Stimulated activated CD8-positive, alpha-beta memory T cell treated with anti-CD3 and anti-CD28 coated beads, Interleukin-15, amount 100 ng/mL, for 4 hours (primary cell): ENCODE results near the gene ANKK1.

Experiments used
- DNase-seq, 2 donors: peaks; one replicate each; pipeline ENCODE4 v3.0.0-alpha.2; 2020; ENCODE audit warnings: low read depth in 2 of 2

ANKK1 gene

GRCh38 chr11:113410414-113411135 is 23.0 kb downstream of the ANKK1 start:
- no peak for DNase-seq

DNA sequence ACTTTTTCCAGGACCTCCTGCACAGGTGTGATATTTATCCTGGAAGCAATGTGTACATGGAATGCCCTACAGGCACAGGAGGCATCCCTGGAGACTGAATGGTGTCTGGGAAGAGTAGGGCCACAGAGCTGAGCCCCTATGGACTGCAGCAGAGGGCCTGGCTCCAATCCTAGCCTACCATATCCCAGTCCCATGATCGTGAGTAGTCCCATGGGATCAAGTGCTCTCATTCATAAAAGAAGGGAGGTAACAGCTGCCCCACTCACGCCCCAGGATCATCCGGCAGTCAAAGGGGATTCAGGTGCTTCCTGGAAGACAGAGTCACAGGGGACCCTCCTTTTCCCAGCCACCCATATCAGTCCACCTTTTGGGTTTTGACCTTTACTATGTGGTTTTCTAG is 24.0 kb downstream of the ANKK1 start:
- DNase-seq = no peak

DNA sequence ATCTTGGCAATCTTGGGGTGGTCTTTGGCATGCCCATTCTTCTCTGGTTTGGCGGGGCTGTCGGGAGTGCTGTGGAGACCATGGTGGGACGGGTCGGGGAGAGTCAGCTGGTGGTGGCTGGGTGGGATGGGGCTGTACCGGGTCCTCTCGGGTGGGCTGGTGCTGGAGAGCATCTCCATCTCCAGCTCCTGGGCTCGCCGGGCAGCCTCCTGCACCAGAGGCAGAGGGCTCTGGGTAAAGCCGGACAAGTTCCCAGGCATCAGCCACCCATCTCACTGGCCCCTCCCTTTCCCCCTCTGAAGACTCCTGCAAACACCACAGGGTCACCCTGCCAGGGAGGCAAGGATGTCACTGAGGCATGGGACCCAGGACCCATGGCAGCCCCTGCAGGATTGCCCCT is 25.1 kb downstream of the ANKK1 start:
- DNase-seq = no peak

DNA sequence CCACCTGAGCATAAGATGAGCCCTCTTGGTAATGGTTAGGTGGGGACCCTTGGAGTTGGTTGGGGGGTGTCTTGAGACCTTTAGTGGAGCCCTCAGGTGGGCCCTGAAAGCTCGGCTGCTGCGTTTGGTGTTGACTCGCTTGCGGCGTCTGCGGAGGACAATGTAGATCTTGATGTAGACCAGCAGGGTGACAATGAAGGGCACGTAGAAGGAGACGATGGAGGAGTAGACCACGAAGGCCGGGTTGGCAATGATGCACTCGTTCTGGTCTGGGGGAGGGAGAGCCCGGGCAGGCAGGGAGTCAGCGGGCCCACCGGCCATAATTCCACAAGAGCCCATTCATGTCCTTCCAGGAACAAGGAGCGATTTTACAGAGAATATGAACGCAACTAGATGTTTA is 27.8 kb downstream of the ANKK1 start:
- DNase-seq = no peak

DNA sequence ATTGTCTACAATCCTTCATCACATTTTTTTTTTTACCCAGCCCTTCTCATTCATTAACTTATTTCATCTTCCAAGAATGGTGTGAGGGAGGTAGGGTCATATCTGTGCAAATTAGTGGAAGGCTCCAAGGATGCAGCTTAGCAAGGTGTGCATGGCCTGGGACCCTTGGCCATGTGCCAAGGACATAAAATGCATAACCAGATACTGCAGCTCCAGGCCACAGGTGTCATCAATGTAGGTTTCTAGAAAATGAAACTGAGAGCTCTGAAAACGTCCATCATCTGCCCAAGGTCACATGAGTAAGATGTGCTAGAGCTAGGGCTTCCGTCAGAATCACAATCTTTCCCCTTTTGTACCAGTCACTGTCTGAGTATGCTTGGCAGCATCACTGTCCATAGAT is 29.8 kb downstream of the ANKK1 start:
- no peak for DNase-seq

DNA sequence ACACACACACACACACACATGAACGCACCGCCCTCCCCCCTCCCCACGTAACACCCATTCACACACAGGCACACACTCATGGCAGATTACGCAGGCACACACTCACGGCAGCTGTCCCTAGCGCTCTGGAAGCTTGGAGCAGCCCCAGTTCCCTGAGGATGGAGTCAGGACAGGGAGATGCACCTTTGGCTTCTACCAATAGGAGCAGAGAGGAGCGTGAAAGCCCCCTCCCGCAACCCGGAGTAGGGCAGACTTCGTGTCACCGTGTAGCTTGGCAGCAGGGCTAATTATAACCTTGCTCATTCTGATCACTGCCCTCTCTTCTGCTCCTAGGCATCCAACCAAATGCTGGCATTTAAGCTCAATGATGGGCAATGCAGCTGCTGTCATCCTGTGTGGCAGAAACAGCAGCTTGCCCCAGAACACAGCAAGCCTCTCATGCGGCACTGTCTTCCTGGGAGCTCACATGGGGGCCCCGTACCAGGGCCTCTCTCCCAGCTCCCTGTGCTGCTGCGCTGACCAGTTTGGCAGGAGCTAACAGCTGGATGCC is 31.9 kb downstream of the ANKK1 start:
- DNase-seq = no peak

GRCh38 chr11:113420808-113421207 is 33.2 kb downstream of the ANKK1 start:
- no peak for DNase-seq

DNA sequence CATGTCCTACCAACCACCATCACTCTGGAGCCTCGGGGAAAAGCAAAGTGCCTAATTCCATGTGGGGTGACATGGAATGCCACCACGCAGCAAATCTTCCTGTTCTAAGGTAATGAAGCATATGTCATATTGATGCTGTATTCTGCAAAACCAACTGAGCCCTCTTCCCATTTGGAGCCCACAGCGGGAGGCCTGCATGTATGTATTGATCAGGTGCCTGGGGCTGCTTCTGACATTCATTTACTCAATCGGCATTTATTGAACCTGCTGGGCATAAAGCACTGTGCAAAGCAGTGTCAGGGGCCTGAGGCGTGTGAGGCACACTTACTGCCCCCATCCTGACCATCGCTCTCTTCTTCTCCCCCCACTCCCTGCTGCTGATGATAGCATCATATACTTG is 39.1 kb downstream of the ANKK1 start:
- no peak for DNase-seq

DNA sequence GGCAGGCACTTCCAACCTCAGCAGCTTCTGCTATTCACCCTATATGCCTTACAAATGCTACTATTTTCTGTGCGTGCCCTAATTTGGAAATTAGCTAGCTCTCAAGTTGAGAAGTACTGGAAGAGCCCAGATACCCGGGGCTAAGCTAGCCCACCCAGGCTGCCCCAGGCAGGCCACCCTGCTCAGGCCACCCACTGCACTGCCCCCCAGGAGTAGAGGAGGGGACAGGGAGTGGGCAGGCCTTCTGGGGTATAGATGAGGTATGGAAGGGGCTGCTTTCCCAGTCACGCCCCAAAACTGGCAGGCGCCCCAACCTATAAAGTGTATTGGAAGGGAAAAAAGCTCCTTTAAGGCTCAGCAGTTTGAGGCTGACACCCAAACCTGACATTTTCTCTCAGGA is 44.2 kb downstream of the ANKK1 start:
- no peak for DNase-seq

DNA sequence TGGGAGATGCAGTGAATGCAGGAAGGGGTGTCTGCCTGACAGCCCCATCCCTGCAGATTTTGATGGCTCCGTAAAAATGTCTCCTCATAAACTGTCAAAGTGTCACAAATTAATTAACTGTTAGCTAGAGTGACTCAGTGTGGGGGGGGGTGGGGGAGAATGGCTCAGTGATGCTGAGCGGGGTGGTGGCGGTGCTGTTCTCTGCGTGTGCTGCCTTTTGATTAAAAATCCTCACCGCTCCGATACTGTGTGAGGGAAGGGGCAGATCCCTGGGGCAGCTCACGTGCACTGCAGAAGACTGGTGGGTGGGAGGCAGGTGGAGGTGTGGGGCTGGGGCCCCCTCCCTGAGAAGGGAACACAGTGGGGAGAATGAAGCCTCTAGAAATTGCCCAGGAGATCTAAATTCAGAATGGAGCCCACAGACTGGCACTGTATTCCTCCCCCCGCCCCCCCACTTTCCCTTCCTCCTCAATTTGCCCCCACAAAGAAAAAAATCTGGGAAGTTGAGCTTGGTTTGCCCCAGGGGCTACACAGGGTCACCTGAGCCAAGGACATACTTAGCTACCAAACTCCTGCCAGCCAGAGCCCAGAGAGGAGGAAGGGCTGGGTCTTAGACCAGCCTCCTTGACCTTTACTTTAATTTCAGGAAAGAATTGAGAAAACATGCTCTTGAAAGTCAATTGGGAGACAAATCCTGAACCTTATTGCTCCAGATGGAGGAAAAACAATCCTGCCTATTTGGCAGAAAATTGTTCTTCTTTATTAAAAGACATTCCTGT is 47.8 kb downstream of the ANKK1 start:
- no peak for DNase-seq

GRCh38 chr11:113436672-113437252 is 49.2 kb downstream of the ANKK1 start:
- DNase-seq = no peak

DNA sequence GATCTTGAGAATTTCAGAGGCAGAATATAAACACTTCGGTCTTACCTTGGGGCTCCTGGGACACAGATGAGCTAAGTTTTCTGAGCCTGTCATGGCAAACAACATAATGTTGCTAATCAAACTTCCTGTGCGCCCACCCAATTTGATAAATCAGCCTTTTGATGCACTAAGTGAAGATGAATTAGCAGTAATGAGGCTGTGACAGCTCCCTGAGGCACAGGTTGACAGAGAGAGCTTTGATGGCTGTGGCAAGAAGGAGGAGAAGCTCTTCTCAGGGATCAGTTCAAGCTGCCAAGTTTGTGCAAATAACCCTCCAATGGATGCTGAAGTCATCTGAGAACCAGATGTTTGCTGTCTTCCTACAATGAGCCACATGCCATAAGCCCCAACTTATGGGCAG is 53.2 kb downstream of the ANKK1 start:
- DNase-seq = no peak

- no peak for DNase-seq
These were observed 57.0 kb downstream of the ANKK1 start for GRCh38 chr11:113444502-113445123.

DNA sequence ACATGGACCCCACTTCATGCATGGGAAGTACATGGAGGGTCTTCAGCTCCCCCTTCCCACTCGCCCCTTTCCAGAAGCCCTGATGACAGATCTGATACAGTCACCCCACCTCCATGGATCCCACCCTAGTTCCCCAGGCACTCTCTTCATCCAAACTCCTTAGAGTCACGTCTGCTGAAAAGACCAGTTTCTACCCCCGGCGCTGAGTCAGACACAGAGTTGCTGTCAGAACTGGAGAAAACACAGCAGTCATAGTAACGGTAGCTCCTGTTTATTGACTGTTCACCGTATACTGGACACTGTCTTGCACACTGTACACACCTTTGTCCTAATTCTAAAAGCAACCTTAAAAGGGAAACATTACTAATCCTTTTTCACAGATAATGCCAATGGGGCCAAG is 58.5 kb downstream of the ANKK1 start:
- DNase-seq = no peak

- DNase-seq = no peak
These were observed 59.4 kb downstream of the ANKK1 start for GRCh38 chr11:113446938-113447337.

GRCh38 chr11:113447621-113448315 is 60.2 kb downstream of the ANKK1 start:
- no peak for DNase-seq

DNA sequence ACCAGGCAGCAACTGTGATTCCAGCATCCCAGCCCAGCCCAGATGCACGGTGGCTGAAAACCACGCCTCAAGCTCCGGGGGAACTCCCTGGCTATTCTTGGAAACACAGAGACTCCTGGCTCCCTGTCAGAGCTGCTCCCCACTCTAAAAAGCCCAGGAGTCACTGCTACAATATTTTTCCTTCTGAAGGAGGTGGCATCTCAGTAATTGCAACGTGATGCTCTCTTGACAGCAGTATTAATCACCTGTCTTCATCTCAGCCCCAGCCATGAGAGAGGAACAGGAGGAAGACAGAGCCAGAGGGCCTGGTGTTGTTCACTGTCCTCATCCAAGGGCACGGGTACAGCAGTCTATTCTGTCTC is 60.7 kb downstream of the ANKK1 start:
- DNase-seq = no peak

GRCh38 chr11:113449743-113450142 is 62.2 kb downstream of the ANKK1 start:
- DNase-seq = no peak
